Esophagus squamous epithelium (tissue), 5 donors: ENCODE results near the gene ADCY5. TPM values are rescaled to one million over a fixed set of nuclear protein-coding genes. Genes with fewer than 3 reads are reported as not detected.

Experiments
- DNase-seq: peaks from one replicate; lab custom pipeline; 2025; lab: John Stamatoyannopoulos, UW
- H3K27ac ChIP-seq, 4 donors: fragments of 200-600 bp; sonication (generic); one replicate each; pipeline ENCODE4 v1.5.1; 2016 to 2019; ENCODE audit warnings: mild to moderate bottlenecking in 1 of 4
- H3K27me3 ChIP-seq, 4 donors: fragments of 200-600 bp; sonication (generic); 1 replicate in 3 of 4; 2 replicates in 1 of 4; pipeline versions ENCODE4 v1.5.1 to v1.6.0; 2017 to 2021; ENCODE audit warnings: antibody characterized with exemption in 1 of 4
- H3K36me3 ChIP-seq, 3 donors: fragments of 200-600 bp; sonication (generic); one replicate each; pipeline ENCODE4 v1.5.1; 2016 to 2019
- H3K4me1 ChIP-seq, 3 donors: fragments of 200-600 bp; sonication (generic); one replicate each; pipeline ENCODE4 v1.5.1; 2017 to 2019
- H3K4me3 ChIP-seq, 4 donors: fragments of 200-600 bp; sonication (generic); 1 replicate in 3 of 4; 2 replicates in 1 of 4; pipeline ENCODE4 v1.5.1; 2016 to 2019; ENCODE audit warnings: mild to moderate bottlenecking in 2 of 4, moderate library complexity in 1 of 4
- H3K9me3 ChIP-seq, 3 donors: fragments of 200-600 bp; sonication (generic); one replicate each; pipeline ENCODE4 v1.5.1; 2016 to 2019
- POLR2A ChIP-seq, 4 donors: fragments of 450-650 bp; IDR thresholded peaks; one replicate each; pipeline ENCODE4 v1.6.1; 2017; ENCODE audit warnings: antibody characterized with exemption in 4 of 4, mild to moderate bottlenecking in 4 of 4, moderate library complexity in 3 of 4
- WGBS, 2 donors: methylation state at CpG; one replicate each; pipeline ENCODE4 v1.1.5; 2018; 5-methylcytosine and 5-hydroxymethylcytosine counted together
- intact Hi-C: fragments of 100-400 bp; cut with DNase I; formaldehyde crosslinking; loops from one replicate; pipeline ENCODE4 v1.15.0; 2022
- total RNA-seq, 4 donors: library from RNA; depleted of rRNA; stranded (reverse); fragments of >200 nt; gene quantifications; one replicate each; pipeline ENCODE4 v1.1.0, GENCODE V29; 2016
- TF ChIP-seq, protein P1 (sequence below), 6 experiments: fragments of 450-650 bp in 4 of 6; fragments of 200-600 bp in 2 of 6; sonication (generic) in 2 of 6; IDR thresholded peaks; one replicate each; pipeline ENCODE4 v1.5.1; 2016 to 2019; ENCODE audit warnings: antibody characterized with exemption in 6 of 6, mild to moderate bottlenecking in 4 of 6, moderate library complexity in 4 of 6
- donor health status: DM: yes; HTN: yes; CAD: no.

Gene ADCY5
- total RNA-seq, 4 donors from 2014 or later: 0.72 to 17.4 (median 5.3) TPM

DNA sequence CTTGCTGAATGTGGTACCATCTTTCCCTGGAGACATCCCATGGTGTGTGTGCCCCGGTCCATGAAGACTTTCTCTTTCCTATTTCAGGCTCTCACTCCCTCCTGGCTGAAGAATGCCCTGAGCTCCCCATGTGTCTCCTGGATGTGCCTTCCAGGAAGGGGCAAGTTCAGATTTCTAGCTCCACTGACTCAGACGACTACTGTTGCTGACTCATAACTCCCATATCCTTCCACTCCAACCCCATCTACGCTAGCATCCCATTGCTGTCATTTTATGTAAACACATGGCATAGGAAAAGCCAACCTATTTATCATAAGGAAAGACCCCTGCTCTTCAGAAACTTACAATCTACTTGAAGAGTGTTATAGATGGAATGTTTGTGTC is 95.0 kb downstream of the ADCY5 start:
- intact Hi-C loops: no loop called here
- WGBS, 2 donors: 53 to 56% methylated on average over 2 to 3 of the region's 3 CpGs
- no peak for TF ChIP-seq POLR2A (IDR thresholded peaks at IDR 0.05)
- TF ChIP-seq, protein P1, sequence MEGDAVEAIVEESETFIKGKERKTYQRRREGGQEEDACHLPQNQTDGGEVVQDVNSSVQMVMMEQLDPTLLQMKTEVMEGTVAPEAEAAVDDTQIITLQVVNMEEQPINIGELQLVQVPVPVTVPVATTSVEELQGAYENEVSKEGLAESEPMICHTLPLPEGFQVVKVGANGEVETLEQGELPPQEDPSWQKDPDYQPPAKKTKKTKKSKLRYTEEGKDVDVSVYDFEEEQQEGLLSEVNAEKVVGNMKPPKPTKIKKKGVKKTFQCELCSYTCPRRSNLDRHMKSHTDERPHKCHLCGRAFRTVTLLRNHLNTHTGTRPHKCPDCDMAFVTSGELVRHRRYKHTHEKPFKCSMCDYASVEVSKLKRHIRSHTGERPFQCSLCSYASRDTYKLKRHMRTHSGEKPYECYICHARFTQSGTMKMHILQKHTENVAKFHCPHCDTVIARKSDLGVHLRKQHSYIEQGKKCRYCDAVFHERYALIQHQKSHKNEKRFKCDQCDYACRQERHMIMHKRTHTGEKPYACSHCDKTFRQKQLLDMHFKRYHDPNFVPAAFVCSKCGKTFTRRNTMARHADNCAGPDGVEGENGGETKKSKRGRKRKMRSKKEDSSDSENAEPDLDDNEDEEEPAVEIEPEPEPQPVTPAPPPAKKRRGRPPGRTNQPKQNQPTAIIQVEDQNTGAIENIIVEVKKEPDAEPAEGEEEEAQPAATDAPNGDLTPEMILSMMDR (IDR thresholded peaks at IDR 0.05): no peak
- H3K27ac ChIP-seq: no peak overlapping the region
- peaks cover 0 to 4% (median 0%) of the 10 kb centered on the region in 3 donors for H3K9me3 ChIP-seq
- DNase-seq: no peak
- H3K36me3 ChIP-seq: no peaks in the 10 kb centered on the region
- H3K27me3 ChIP-seq: peaks cover 0 to 29% (median 0%) of the 10 kb centered on the region in 4 donors
- peaks cover 0 to 27% (median 0%) of the 10 kb centered on the region in 3 donors for H3K4me1 ChIP-seq
- no peak overlapping the region for H3K4me3 ChIP-seq

DNA sequence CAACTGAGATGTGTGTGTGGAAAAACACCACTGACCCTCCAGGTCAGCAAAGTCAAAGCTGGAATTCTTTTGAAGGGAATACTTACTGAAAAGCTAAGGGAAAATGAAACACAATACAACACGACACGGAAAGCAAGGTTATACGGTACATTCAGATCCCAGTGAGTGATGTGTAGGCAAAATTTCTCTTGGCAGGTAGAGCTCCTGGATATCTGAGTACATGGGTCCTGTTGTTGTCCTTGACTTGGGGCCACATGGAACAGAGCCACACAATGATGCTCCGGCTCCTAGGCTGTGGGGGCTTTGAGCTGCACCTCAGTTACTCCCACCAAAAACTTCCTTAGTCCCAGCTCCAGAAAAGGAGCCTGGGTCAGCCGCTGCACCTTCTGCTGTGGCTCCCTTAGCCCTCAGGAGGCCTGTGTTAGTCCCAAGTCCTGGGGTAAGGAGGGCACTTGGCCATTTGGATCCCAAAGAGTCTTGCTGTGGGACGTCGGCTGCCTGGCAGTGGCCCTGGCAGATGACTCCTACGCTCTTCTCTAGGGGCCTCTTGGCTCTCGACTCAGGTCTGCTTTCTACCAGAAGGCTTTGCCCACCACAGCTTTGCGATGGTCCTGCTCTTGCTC is 95.6 kb downstream of the ADCY5 start:
- Histone ChIP-seq H3K27me3 (peaks cover 0 to 34% (median 0%) of the 10 kb centered on the region in 4 donors), H3K27ac (peak overlapping the region in 1 of 4 donors; percentile 21), H3K4me3 (no peak overlapping the region), H3K4me1 (peaks cover 0 to 27% (median 0%) of the 10 kb centered on the region in 3 donors), H3K36me3 (no peaks in the 10 kb centered on the region), H3K9me3 (peaks cover 0 to 4% (median 0%) of the 10 kb centered on the region in 3 donors)
- intact Hi-C loops: no loop called here
- 91 to 92% methylated on average over 5 to 7 of the region's 10 CpGs for WGBS, 2 donors
- no peak for DNase-seq
- no peak for TF ChIP-seq POLR2A (IDR thresholded peaks at IDR 0.05)
- TF ChIP-seq, protein P1 (IDR thresholded peaks at IDR 0.05): no peak

DNA sequence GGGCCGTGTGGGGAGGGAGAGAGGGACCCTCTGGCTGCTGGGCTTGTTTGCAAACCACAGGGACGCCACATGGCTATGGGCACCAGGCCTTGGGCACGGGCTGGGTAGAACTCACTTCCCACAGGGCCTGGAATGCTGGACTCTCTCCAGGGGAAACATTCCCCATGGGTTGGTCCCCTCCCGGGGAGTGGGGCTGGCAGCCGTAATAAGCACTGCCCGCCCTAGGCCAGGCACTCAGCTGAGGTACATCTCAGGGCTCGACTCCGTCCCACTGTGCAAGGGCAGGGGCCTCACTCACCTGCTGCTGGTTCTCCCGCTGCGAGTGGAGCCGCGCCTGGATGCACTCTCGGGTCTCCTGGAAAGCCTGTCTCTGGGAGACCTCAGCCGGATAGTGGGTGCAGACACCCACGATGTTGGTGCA is 96.7 kb downstream of the ADCY5 start:
- WGBS, 2 donors: 40 to 47% methylated on average over 1 to 5 of the region's 15 CpGs
- no peak overlapping the region for H3K4me3 ChIP-seq
- H3K36me3 ChIP-seq: no peaks in the 10 kb centered on the region
- peak overlapping the region in 2 of 4 donors; percentile 25 to 44 for H3K27ac ChIP-seq
- H3K27me3 ChIP-seq: peaks cover 0 to 36% (median 0%) of the 10 kb centered on the region in 4 donors
- peaks cover 0 to 33% (median 0%) of the 10 kb centered on the region in 3 donors for H3K4me1 ChIP-seq
- no peak for DNase-seq
- intact Hi-C loops: no loop called here
- TF ChIP-seq POLR2A (IDR thresholded peaks at IDR 0.05): no peak
- TF ChIP-seq, protein P1 (IDR thresholded peaks at IDR 0.05): no peak
- peaks cover 0 to 4% (median 0%) of the 10 kb centered on the region in 3 donors for H3K9me3 ChIP-seq

DNA sequence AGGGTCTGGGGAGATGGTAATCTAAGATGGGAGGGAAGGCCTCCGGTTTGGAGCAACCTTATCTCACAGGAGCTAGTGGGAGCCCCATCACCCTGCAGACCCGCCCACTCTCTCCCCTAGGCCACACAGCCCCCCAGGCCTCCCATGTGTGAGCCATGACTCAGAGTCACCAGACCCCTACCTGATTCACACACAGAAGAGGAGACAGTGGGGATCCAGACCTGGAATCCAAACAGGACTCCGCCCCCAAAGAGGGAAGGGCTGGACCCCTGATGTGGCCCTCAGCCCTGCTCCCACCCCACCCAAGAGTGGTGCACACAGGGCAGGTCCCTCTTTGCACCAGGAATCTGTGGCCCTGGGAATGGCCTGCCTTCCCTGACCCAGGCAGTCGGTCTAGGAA is 97.4 kb downstream of the ADCY5 start:
- no peaks in the 10 kb centered on the region for H3K36me3 ChIP-seq
- TF ChIP-seq, protein P1 (IDR thresholded peaks at IDR 0.05): no peak
- no peak for TF ChIP-seq POLR2A (IDR thresholded peaks at IDR 0.05)
- peaks cover 0 to 35% (median 0%) of the 10 kb centered on the region in 3 donors for H3K4me1 ChIP-seq
- peak overlapping the region in 2 of 4 donors; percentile 25 to 44 for H3K27ac ChIP-seq
- H3K9me3 ChIP-seq: peaks cover 0 to 4% (median 0%) of the 10 kb centered on the region in 3 donors
- H3K4me3 ChIP-seq: no peak overlapping the region
- DNase-seq: no peak
- intact Hi-C loops: no loop called here
- H3K27me3 ChIP-seq: peaks cover 0 to 36% (median 0%) of the 10 kb centered on the region in 4 donors
- WGBS, 2 donors: 60% methylated on average over 1 of the region's 4 CpGs; no CpG with 5 or more reads in 1 of the 2 donors

DNA sequence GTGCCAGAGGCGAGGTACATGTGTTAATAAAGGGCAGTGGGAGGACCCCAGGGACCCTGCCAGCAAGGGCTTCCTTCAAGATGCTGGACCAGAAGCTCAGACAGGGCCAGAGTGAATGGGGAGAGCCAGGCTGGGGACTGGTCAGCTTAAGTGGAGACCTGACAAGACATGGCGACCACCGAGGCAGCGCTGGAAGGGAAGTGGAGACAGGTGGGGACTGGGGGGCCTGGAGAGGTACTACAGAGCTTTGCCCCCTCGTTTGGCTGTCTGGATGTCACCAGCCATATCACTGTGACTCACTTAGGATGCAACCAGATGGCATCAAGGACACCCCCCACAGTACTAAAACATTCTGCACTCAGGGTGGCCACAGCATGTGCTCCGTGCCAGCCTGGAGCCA is 97.9 kb downstream of the ADCY5 start:
- peaks cover 0 to 36% (median 0%) of the 10 kb centered on the region in 4 donors for H3K27me3 ChIP-seq
- H3K4me3 ChIP-seq: no peak overlapping the region
- TF ChIP-seq, protein P1 (IDR thresholded peaks at IDR 0.05): no peak
- TF ChIP-seq POLR2A (IDR thresholded peaks at IDR 0.05): no peak
- DNase-seq: no peak
- H3K36me3 ChIP-seq: no peaks in the 10 kb centered on the region
- WGBS, 2 donors: 79 to 86% methylated on average over 5 to 6 of the region's 6 CpGs
- H3K9me3 ChIP-seq: peaks cover 0 to 4% (median 0%) of the 10 kb centered on the region in 3 donors
- H3K4me1 ChIP-seq: peaks cover 0 to 35% (median 0%) of the 10 kb centered on the region in 3 donors
- peak overlapping the region in 1 of 4 donors; percentile 44 for H3K27ac ChIP-seq
- intact Hi-C loops: no loop called here
